H54 (cell line): ENCODE data around the gene NGB.

Experiments
- DNase-seq: peaks from one replicate; pipeline ENCODE4 v3.0.0; 2011; ENCODE audit warnings: low spot score, mixed read lengths; ENCODE audit not compliant: insufficient read length
- FAIRE-seq: peaks from 3 replicates; lab custom pipeline; 2011; peaks lifted over from hg19 to GRCh38; lab: Jason Lieb, UNC
- POLR2A ChIP-seq: IDR thresholded peaks from 2 replicates; pipeline ENCODE4 v1.6.1; 2011; ENCODE audit warnings: low read depth, mild to moderate bottlenecking, low read length

Gene NGB

GRCh38 chr14:77248666-77249065, 22.3 kb downstream of the NGB start:
- TF ChIP-seq POLR2A = no peak
- DNase-seq (peak; percentile 38), FAIRE-seq (no peak)

DNA sequence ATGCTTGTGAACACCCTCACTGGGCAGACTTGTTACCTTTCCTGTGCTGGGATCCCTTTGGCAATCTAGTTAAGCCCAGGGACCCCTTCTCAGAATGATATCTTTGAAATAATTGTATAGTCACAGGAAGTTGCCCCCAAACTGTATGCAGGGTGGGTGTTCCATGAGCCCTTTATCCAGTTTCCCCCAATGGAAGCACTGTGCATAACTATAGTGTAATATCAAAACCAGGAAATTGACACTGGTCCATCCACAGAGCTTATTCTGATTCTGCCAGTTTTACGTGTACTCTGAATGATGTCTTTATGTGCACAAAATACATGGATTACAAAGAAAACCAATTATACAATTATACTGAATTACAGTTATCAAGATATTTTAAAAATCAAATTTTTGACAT, 24.2 kb downstream of the NGB start:
- no peak for DNase-seq
- no peak for FAIRE-seq
- no peak for TF ChIP-seq POLR2A

DNA sequence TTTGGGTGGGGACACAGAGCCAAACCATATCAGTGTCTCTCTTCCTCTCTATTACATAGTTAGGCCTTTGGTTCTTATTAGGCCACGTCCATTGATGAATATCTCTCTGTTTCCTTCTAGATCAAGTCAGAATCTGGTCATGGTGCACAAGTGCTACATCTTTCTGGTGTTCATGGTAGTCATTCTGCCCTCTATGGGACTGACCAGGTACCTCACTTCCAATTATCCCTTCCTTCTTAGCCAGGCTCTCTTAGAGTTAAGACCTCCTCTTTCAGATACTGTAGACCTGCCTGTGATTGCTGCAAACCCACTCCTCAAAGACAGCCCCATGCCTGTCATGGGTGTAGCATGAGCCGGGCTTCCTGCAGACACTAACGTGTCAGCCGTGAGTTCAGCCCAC, 25.2 kb downstream of the NGB start:
- FAIRE-seq (no peak), DNase-seq (no peak)
- no peak for TF ChIP-seq POLR2A

DNA sequence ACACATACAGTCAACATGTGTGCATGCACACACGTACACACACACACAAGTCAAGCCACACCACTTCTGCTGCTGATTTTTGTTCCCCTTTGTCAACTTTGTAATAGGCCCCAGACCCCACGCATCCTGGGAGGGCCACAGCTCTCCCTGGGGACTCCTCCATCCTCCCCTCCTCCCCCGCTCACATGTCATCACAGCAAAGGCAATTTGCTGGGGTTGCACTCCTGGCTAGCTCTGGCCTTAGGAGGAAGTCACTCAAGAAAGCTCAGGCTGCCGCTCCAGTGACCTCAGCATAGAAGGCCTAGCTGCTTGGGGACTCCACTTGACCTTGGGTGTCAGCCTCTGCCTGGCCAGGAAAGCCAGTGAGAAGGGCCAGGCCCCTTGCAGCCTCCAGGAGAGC, 27.2 kb downstream of the NGB start:
- DNase-seq (no peak), FAIRE-seq (no peak)

DNA sequence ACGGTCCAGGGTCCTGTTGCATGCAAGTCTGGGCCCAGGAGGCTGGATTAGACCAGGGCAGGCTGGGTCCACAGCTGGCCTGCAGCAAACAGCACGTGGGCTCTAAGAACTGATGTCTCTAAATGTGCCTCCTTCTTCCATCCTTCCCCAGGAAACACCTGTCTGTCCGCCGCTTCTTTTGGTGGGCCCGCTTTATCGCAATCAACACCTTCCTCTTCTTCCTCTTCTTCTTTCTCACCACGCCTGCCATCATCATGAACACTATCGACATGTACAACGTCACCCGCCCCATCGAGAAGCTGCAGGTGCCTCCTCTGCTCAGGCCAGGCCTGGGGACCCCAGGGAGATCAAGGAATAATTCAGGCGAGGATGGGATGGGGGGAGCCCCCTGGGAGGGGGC, 28.3 kb downstream of the NGB start:
- FAIRE-seq = no peak
- no peak for DNase-seq
- no peak for TF ChIP-seq POLR2A

More for the DNA sequence above, 27.2 kb downstream of the NGB start:
- TF ChIP-seq POLR2A = no peak

- TF ChIP-seq POLR2A = no peak
- DNase-seq (no peak), FAIRE-seq (no peak)
Measured at GRCh38 chr14:77241955-77242354, 29.1 kb downstream of the NGB start.

DNA sequence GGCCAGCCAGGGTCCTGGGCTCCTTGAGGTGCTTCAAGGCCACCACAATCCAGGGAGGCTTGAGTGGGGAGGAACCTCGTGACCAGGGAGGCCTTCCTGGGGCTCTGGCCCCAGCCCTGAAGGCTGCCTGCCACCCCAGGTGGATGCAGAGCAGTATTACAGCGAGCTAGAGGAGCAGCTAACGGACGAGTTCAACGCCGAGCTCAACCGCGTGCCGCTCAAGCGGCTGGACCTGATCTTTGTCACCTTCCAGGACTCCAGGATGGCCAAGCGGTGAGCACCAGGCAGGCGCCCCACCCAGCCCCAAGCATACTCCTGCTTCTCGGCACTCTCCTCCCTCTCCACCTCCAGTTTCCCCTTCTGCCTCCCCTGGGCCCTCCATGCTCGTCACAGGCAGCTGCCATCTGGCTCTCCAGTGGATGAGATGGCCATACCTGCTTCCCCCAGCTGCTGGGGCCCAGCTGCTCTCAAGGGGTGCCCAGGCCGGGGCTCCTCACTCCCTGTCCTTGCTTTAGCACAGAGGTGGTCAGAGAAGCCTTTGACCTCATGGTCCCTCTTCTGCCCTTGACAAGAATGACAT, 30.6 kb downstream of the NGB start:
- FAIRE-seq (no peak), DNase-seq (no peak)
- no peak for TF ChIP-seq POLR2A

- DNase-seq (no peak), FAIRE-seq (no peak)
- no peak for TF ChIP-seq POLR2A
Measured at GRCh38 chr14:77239412-77239811, 31.6 kb downstream of the NGB start.

DNA sequence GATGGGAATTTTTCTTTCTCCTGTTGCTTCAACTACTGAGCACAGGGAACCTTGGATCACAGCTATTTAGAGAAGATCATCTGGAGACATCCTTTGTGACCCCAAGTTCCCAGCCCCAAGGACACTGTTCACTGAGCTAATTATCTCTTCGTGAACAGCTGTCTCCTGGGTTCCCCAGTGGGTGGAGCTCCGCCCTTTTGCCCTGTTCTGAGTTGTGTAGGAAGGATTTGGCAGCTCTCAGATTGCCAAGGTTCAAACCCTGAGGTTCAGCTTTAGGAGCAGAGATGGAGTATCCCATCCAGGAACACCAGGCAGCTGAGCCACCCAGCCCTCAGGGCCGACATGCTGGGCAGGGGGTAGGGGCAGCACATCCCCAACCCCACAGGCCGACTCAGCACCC, 32.0 kb downstream of the NGB start:
- no peak for TF ChIP-seq POLR2A
- FAIRE-seq = no peak
- no peak for DNase-seq

GRCh38 chr14:77238356-77238755, 32.6 kb downstream of the NGB start:
- DNase-seq (no peak), FAIRE-seq (no peak)
- no peak for TF ChIP-seq POLR2A

DNA sequence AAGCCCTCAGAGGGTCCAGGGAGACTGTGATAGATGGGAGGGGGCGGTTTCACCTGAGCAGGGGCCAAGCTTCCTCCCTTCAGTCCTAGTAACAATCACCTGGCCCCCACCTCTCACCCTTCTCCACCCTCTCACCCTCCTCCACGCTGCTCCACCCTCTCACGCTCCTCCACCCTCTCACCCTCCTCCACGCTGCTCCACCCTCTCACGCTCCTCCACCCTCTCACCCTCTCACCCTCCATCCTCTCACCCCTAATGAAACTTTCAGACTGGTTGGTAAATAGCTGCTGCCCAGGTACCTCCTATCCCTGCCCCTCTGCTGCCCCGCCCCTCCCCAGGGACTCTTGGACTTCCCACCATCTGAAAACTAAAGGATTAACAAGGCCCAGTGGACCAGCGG, 34.2 kb downstream of the NGB start:
- no peak for TF ChIP-seq POLR2A
- no peak for DNase-seq
- FAIRE-seq = no peak

- DNase-seq = no peak
- TF ChIP-seq POLR2A = no peak
- FAIRE-seq = no peak
Measured at GRCh38 chr14:77231721-77232120, 39.3 kb downstream of the NGB start.

DNA sequence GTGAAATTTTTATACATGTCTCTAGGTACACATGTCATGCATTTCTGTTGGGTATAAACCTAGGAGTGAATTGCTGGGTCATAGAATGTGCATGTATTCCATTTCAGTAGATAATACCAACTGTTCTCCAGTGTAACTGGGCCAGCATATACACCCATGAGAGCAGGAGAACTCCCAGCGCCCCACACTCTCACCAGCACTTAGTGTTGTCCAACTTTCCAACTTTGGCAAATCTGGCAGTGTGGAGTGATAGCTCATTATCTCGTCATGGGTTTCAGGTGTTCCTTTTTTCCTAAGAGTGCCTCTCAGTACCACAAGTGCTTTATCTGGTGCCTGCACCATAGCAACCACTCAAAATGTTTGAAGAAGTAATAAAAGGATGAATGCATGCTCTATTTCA, 40.1 kb downstream of the NGB start:
- DNase-seq = no peak
- no peak for TF ChIP-seq POLR2A
- FAIRE-seq = no peak

GRCh38 chr14:77228056-77228455, 43.0 kb downstream of the NGB start:
- TF ChIP-seq POLR2A = no peak
- no peak for DNase-seq
- FAIRE-seq = no peak

DNA sequence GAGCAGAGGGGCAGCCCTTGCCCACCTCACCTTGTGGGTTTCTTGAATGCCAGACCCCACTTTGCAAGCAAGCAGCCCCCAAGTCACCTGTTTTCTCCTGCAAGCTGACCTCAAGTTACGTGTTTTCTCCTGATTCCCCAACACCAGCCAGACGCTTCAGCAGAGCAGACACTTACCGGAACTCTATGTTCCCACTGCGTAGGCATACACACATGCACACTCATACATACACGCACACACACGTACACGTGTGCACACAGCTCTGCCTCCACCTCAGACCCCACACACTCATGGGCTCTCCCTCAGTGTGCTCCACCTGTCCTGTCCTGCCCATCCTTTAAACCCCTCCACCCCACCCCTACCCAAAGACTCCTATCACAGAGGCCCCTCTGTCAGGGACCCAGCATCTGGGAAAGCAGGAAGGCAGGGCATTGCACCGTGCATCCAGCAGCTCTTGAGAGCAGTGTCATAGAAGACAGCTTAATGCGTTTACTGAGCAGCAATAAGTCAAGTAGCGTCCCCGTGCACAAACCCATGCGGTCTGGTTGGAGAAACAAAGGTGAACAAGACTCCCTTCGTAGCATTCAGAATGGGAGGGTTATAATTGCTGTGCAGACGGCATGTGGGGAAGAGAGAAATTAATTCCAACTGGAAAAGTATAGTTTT, 45.0 kb downstream of the NGB start:
- no peak for DNase-seq

More for the DNA sequence above, 45.0 kb downstream of the NGB start:
- no peak for TF ChIP-seq POLR2A
- no peak for FAIRE-seq
